ENCODE measurements around the gene LLCFC1.
"Not testable (repeated sequence)": the region's sequence is repeated elsewhere in the genome, so short reads cannot be mapped to it uniquely, and the experiment has no call there.

The LLCFC1 gene

GRCh38 chr7:142945001-142945400 lies 5.7 kb downstream of the LLCFC1 start:
- no peak for DNase-seq

DNA sequence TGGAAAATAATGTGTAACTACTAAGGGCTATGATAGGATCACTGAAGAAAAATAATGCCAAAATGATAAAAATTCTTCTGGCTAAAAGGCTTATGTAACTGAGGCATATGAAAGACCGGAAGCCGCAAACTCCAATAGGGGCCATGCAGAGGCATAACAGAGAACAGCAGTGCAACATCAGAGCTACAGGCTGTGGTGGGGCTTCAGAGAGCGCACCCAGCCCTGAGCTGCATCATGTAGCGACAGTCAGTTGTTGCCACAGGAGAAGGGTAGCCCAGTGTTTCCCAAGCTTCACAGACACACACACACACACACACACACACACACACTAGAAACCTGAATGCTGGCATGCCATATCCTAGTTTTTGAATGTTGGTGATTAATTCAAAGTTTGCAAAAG lies 9.3 kb downstream of the LLCFC1 start:
- DNase-seq: no peak

- no peak for DNase-seq
Measured at GRCh38 chr7:142950235-142950634, 11.0 kb downstream of the LLCFC1 start.

- no peak for DNase-seq
Measured at GRCh38 chr7:142954680-142955268, 15.5 kb downstream of the LLCFC1 start.

- DNase-seq: no peak
Measured at GRCh38 chr7:142956951-142957623, 17.8 kb downstream of the LLCFC1 start.

DNA sequence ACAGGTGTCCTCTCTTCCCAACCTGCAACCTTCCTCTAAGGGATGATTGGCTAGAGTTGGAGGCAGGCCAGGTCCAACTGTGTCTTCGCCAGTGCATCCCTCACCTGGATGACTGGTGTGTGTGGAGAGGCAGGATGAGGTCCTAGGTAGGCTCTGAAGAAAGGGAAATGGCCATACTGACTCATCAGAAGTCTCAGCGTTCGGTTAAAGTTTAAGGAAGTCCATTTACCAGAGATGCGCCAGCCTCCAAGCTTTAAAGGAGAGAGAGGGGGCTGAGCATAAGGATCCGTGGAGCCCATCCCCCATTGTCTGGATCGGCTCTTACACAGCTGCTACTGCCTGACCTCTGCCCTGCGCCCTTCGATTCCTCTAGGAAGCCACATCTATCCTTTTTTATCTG lies 18.4 kb downstream of the LLCFC1 start:
- no peak for DNase-seq

DNA sequence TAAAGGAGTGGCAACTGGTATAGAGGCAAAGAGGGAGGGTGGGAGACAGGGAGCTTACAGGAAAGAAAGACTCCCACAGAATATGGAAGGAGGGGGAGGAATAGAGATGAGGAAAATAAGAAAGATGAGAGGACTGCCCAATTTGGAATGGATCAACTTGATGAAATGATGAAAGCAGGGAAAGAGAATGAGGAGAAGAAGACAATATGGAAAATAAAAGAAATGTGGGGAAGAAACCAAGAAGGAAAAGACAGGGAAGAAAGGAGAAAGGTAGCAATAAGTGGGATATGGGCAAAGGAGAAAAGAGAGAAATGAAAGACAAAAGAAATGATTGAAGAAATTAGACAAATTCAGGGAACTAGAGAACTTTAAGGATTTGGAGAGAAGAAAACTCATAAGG lies 19.9 kb downstream of the LLCFC1 start:
- DNase-seq: no peak

GRCh38 chr7:142960955-142961512 lies 21.8 kb downstream of the LLCFC1 start:
- DNase-seq: no peak

DNA sequence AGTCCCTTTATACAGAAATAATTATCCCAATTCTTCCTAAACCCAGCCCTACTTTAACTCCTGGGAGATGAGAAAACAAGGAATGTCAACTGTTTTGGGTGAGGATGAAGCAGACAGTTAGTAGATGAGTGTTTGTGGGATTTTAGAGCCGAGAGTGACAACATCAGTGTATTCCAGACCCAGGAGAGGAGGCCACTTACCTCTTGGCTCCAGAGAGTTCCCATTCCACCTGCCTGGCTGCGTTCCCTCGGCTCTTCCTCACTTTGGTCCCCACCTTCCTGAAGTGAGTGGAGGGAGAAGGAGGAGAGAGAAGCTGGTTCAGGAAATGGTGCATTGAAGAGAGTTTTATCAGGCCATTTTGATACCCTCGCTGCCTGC lies 22.3 kb downstream of the LLCFC1 start:
- DNase-seq: no peak

DNA sequence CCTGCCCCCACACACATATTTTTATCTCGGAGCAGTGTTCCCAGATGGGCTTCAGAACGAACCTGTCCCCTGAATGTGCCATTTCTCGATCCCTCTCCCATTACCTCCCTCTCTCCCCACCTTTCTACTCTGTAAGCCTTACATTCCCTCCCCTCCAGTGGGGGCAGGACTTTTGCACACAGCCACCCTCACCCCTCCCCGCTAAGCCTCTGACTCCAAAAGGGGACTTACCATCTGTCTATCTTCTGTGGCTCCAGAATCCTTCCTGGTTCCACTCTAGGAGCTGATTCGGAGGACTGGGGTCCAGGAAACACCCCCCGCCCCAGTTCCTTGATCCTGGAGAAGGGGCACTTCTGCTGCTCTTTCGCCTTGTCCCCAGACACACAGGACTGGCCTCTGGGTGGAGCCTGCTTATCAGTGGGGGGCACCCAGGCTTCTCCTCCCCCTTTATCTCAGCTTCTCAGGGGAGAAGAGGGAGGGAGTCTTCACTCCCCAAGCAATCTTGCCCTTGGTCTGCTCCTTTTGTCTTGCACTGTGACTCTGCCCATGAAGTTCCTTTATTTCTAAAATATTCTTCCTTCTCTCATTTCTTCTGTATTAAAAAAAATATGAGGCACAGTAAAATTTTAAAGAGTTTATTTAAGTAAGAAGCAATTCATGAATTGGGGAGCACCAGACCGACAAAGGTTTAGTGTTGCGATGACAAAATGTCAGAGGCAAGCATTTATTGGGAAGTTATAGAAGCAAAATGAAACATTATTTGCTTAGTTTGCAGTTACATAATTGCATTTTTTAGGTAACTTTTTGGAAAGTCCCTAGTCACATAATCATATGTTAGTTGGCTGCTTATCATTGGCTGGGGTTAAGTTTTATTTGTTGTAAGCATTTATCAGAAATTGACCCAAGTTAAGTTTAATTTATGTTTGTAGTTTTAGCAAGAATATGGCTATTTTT lies 23.0 kb downstream of the LLCFC1 start, which contains the start of gene KEL:
KEL (minus strand) TSS at position 391 of the 954 bp plus-strand sequence; CDS start at position 234, 157 bp downstream.
- DNase-seq: no peak

DNA sequence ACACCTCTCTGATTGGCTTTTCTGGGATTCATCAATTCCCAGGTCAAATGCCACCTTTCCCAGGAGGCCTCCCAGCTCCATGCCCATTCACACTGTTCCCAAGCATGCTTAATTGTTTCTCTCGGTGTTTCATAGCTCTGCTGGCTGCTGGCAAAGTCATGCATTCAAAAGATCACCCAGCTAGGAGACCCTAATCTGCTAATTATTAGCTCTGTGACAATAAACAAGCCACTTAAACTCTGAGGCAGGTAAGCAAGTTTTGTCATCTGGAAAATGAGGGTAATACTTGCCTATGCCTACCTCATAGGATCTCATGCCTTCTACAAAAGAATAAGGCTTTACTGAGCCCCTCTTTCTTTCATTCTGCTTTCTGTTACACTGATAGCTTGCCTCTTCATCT lies 23.7 kb downstream of the LLCFC1 start:
- no peak for DNase-seq

DNA sequence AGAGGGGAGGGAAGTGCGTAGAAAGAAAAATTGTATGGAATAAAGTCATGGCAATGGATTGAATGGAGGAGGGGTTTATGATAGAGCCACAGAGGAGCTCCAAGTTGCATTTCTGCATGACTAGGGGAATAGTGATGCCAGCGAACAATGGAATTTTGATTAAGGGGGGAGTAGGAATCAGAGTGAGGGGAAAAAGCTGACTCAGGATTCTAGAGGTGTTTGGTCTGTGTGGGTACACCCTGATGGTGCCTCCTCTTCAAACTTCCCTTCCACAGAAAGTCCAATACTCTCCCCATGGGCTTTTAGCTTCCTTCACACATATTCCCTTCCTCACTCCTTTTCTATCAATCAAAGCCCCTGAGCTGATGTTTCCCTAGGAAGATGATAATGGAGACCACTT lies 24.7 kb downstream of the LLCFC1 start:
- DNase-seq: no peak

GRCh38 chr7:142964502-142965246 lies 25.4 kb downstream of the LLCFC1 start:
- DNase-seq: no peak

DNA sequence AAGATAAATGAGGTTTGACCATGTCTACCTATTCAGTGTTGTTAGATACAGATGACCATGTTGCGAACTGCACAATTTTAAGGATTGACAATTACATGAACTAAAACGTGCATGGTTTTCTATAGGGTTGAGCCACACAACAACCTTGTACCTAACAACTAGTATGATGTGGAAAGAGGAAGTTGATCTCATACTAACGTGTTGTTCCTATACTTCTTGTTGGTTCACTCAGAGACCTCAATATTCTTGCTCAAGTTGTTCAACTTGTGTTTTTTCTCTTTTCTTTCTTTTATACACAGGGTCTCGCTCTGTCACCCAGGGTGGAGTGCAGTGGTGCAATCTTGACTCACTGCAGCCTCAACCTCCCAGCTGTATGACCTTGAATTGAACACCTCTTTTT lies 28.9 kb downstream of the LLCFC1 start:
- DNase-seq: no peak

DNA sequence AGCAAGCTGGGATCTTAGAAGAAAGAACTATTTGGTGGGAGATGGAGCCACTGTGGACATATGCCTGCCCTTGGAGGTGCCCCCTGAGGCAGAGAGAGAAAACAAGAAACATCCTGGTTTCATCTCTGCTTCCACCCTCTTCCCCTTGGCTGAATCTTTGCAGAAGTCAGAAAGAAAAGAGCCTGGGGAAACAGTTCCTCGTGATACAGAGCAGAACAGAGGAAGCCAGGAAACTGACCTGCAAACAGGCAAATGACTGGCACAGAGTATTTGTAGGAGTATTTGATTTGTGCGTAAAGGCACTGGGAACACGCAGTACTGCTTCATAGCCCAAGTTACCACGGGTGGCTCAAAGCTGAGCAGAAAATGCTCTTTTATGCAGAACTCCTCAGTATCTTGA lies 29.9 kb downstream of the LLCFC1 start:
- no peak for DNase-seq

DNA sequence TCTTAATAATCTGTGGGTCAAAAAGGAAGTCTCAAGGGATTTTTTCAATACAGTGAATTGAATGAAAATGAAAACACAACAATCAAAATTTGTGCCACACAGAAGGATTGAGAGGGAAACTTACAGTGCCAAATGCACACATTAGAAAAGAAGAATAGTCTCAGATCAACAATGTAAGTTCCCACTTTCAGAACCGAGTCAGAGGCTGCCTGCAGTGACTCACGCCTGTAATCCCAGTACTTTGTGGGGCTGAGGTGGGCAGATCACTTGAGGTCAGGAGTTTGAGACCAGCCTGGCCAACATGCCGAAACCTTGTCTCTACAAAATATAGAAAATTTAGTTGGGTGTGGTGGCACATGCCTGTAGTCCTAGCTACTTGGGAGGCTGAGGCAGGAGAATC lies 35.3 kb downstream of the LLCFC1 start:
- DNase-seq: no peak

DNA sequence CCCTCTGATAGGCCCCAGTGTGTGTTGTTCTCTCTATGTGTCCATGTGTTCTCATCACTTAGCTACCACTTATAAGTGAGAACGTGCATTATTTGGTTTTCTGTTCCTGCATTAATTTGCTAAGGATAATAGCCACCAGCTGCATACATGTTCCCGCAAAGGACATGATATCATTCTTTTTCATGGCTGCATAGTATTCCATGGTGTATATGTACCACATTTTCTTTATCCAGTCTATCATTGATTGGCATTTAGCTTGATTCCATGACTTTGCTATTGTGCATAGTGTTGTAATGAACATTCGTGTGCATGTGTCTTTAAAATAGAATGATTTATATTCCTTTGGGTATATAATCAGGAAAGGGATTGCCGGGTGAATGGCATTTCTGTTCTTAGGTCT lies 39.1 kb downstream of the LLCFC1 start:
- DNase-seq: not testable (repeated sequence)

- DNase-seq: no peak
Measured at GRCh38 chr7:142983825-142984224, 44.5 kb downstream of the LLCFC1 start.

GRCh38 chr7:142984297-142984696 lies 45.0 kb downstream of the LLCFC1 start:
- DNase-seq: no peak
